Fibroblast of upper back skin (primary cell): ENCODE data around the gene ZP1.
A peak's percentile ranks its signal among the peaks of the same experiment; 100 is the strongest.
"Not testable (repeated sequence)": the region's sequence is repeated elsewhere in the genome, so short reads cannot be mapped to it uniquely, and the experiment has no call there.

Experiments
- DNase-seq: peaks from one replicate; pipeline ENCODE4 v3.0.0-alpha.2; 2013

Gene ZP1, protein sequence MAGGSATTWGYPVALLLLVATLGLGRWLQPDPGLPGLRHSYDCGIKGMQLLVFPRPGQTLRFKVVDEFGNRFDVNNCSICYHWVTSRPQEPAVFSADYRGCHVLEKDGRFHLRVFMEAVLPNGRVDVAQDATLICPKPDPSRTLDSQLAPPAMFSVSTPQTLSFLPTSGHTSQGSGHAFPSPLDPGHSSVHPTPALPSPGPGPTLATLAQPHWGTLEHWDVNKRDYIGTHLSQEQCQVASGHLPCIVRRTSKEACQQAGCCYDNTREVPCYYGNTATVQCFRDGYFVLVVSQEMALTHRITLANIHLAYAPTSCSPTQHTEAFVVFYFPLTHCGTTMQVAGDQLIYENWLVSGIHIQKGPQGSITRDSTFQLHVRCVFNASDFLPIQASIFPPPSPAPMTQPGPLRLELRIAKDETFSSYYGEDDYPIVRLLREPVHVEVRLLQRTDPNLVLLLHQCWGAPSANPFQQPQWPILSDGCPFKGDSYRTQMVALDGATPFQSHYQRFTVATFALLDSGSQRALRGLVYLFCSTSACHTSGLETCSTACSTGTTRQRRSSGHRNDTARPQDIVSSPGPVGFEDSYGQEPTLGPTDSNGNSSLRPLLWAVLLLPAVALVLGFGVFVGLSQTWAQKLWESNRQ

DNA sequence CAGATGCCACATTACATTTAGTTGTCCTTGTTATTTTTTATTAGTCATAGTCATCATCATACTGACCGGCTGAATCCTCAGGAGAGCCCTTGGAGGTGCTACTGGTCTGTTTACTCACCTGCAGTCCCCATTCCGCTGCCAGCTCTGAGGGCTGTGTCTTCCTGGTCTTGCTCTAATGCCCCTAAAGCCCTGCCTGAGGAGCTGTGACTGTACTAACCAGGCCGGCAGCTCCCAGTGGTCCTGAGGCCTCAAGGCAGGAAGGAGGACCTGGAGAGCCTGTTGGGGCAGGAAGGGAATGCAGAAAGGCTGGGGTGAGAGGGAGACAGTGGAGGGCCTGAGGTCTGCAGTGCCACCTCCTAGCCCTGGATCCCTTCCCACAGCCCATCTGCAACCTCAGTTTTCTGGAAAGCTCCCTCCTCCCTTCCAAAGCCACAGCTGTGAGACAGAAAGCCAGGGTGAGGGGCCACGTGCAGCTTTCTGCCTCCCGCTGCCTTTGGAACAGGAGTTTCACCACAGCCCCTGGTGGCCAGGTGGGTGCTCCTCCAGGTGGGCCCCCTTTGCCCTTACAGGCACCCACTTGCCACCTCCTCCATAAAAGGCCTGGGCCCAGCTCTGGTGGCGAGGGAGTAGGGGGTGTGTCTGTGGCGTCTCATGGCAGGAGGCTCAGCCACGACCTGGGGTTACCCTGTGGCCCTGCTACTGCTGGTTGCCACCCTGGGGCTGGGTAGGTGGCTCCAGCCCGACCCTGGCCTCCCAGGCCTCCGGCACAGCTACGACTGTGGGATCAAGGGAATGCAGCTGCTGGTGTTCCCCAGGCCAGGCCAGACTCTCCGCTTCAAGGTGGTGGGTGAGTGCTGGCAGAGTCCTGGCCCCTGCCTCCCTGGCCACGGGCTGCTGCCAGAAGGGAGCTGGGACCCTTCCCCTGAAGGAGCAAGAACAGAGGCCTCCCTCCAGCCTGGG, at the start of gene ZP1:
TSS of gene ZP1 (plus strand) at position 632 of the 960 bp plus-strand sequence. CDS start at position 652, 20 bp downstream.
- no peak for DNase-seq

DNA sequence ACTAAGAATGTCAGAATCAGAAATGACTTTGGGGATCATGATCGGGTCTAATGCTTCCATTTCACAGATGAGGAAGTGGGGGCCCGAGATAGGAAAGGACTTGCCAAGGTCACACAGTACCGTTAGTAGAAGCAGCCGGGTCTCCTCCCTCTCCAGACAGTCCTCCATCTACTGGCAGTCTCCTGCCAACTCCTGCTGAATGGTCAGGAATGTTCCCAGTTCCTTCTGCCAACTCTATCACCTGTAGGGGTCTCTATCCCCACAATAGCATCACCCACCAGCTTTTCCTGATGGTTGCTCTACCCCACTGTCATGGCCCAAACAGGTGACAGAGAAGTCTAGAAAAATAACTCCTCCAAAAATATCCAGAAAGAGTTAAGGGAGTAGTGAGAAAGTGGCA, 49.3 kb upstream of the ZP1 start:
- no peak for DNase-seq

DNA sequence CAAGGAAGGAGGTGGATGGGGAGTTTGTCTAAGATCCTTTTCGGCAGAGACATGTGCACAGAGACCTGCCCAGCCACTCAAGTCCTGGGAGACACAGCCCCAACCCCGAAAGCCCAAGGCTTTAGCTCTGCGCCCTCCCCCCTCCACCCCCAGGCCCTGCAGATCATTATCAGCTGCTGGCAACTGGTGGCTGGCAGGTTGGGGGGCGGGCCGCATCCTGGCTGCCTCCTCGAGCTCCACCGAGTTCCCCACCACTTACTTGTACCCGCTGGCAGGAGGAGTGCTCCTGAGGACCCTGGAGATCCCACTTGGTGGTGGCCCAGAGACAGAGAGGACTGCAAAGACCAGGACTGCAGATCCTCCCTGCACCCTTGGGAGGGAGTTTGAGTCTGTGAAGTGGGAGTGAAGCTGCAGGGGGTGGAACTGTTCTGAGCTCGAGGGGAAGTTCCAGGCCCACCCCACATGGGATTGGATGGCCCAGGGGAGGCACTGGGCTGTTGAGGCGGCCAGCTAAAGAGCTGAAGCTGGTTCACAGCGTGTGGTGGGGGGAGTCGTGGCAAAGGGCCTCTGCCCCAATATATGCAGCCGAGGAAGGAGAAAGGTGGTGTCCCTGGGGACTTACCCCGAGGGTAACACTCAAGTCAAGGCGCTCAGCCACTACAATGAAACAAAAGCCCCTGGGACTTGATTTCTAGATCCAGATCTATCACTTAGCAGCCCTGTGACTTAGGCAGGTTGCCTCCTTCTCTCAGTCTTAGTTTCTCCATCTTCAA, 45.3 kb upstream of the ZP1 start:
- no peak for DNase-seq

GRCh38 chr11:60823745-60824306, 43.5 kb upstream of the ZP1 start:
- DNase-seq, result not testable (repeated sequence)

DNA sequence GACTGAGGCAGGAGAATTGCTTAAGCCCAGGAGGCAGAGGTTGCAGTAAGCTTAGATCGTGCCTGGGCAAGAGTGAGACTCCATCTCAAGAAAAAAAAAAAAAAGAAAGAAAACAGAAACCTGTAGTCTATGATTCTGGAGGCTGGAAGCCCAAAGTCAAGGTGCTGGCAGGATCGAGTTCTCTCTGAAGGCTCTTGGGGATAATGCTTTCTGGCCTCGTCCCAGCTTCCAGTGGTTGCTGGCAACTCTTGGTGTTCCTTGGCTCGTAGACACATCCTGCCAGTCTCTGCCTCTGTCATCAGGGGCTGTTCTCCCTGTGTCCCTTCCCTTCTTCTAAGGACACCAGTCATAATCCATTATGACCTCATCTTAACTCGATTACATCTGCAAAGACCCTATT, 42.2 kb upstream of the ZP1 start:
- DNase-seq, result no peak

- no peak for DNase-seq
These were observed 41.6 kb upstream of the ZP1 start for GRCh38 chr11:60825790-60826189.

- DNase-seq, result no peak
These were observed 36.7 kb upstream of the ZP1 start for GRCh38 chr11:60830478-60831142.

DNA sequence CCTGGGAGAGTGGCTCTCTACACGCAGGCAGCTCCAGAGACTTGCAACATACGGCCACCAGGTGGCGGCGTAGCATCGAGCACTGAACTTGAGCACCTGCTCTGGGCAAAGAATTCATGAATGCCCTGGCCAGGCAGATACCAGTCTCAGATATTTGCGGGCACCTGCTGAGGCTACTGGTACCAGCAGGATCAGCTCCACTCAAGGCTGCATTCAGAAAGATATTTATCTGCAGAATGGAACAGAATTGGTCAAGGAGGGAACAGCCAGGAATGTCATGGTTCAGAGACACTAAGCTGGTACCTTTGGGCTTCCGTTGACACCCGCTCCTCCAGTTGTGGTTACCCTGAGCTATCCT, 36.2 kb upstream of the ZP1 start:
- peak; percentile 67 for DNase-seq

- peak; percentile 16 for DNase-seq
These were observed 35.8 kb upstream of the ZP1 start for GRCh38 chr11:60831501-60832079.

DNA sequence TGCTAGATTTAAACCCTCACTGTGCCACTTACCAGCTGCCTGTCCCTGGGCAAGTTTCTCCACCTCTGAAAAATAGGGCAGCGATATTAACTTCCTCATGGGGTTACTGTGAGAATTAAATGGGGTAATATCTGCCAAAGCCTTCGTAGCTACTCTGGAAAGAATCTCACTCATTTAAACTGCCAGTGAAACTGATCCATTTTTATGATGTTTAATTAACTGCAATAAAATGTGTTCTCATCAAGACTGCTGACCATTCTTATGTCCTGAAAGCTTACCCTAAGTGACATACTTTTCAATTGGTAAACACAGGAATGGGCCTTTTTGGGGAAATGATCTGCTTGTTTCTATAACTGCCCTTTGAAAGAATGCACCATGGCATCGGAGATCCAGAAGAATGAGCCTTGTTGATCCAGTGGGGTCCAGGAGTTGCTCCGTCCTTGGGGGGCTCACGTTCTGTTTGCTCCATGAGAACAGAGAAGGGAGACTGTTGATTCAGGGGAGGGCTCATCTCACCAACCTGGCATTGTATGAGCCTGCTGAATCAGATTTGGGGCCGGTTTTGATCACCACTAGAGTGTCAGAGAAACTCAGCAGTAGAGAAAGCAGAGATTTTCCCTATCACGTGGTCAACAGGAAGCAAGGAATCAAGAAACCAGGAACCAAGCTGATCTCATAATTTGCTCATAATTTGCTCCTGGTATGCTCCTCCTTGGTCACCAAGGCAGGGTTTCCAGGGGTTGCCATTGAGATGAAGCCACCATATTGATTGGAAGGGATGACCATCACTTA, 32.4 kb upstream of the ZP1 start:
- DNase-seq, result no peak

GRCh38 chr11:60835534-60835846, 31.9 kb upstream of the ZP1 start:
- DNase-seq, result no peak

- DNase-seq, result no peak
These were observed 30.4 kb upstream of the ZP1 start for GRCh38 chr11:60836866-60837515.

GRCh38 chr11:60838132-60838531, 29.2 kb upstream of the ZP1 start:
- no peak for DNase-seq

- peak; percentile 98 for DNase-seq
These were observed 26.6 kb upstream of the ZP1 start for GRCh38 chr11:60840470-60841430.

DNA sequence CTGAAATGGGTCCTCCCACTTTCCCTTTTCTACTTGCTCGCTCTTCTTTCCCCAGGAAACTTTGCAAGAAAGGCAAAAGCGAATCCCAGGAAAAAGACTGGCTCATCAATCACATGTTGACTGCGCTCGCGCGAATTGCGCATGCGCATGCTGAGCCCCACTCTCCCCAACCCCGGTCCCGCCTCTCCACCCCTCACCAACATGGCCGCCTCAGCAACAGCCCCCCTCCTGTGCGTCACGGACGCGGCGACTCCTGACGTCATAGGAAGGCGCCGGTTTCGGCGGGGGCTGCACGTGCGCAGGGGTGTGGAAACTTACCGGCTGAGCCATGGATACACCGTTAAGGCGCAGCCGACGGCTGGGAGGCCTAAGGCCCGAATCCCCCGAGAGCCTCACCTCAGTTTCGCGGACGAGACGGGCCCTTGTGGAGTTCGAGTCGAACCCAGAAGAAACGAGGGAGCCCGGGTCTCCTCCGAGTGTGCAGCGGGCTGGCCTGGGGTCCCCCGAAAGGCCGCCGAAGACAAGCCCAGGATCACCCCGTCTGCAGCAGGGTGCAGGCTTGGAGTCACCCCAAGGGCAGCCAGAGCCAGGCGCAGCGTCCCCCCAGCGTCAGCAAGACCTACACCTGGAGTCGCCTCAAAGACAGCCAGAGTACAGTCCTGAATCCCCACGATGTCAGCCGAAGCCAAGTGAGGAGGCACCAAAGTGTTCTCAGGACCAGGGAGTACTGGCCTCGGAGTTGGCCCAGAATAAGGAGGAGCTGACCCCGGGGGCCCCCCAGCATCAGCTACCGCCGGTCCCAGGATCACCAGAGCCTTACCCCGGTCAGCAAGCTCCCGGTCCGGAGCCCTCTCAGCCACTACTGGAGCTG, 25.3 kb upstream of the ZP1 start, which contains the start of gene CCDC86:
TSS of gene CCDC86 (plus strand) at position 317 of the 871 bp plus-strand sequence. CDS start at position 329, 12 bp downstream.
- peak; percentile 96 for DNase-seq

DNA sequence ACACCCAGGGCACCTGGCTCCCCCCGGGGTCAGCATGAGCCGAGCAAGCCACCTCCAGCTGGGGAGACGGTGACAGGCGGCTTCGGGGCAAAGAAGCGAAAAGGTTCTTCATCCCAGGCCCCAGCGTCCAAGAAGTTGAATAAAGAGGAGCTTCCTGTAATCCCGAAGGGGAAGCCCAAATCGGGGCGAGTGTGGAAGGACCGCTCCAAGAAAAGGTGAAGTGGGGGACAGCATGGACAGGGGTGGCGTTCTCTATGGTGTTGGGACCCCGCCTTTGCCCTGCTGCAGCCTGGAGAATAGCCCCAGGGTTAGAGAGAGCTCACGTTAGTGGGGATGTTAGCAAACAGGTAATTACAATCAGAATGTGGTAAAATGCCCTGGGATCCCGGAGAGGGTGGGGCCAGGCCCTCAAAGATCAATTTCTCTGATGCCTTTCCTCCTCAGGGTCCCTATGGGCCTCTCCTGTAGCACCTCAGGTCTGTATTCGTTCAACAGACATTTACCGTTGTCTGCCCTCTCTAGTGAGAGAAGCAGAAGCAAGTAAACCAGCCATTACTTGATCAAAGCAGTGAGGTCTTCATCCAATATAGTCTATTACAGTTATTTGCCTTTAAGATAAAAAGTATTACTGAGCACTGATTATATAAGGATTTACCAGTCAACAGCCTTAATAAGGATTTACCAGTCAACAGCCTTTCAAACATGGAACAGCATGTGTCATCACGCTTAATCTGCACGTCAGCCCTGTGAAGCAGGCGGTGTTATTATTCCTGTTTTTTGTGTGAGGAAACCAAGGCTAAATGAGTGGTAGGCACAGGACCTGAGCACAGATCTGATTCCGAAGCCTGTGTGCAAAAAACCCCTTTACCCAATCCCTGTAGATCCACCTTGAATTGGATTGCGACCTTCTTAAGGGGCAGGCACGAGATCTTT, 24.4 kb upstream of the ZP1 start:
- DNase-seq, result no peak
